Cardiac muscle cell (in vitro differentiated cells and primary cell): ENCODE measurements around the gene DEDD2. TPM values are rescaled to one million over a fixed set of nuclear protein-coding genes. Genes with fewer than 3 reads are reported as not detected.
A peak's percentile ranks its signal among the peaks of the same experiment; 100 is the strongest.

Experiments
- DNase-seq, 2 donors: peaks; one replicate each; pipeline versions ENCODE4 v3.0.0 to v3.0.0-alpha.2; 2010 to 2017; ENCODE audit warnings: low read depth in 1 of 2, low spot score in 1 of 2
- H3K27ac ChIP-seq: fragments of 200-600 bp; sonication (generic); 2 replicates; pipeline ENCODE4 v1.5.1; 2016
- H3K27me3 ChIP-seq: fragments of 200-600 bp; sonication (generic); 2 replicates; pipeline ENCODE4 v1.6.0; 2016; ENCODE audit warnings: control low read depth
- H3K36me3 ChIP-seq: fragments of 200-600 bp; sonication (generic); 2 replicates; pipeline ENCODE4 v1.5.1; 2016; ENCODE audit warnings: control low read depth
- H3K4me1 ChIP-seq: fragments of 200-600 bp; sonication (generic); 2 replicates; pipeline ENCODE4 v1.8.1; 2017; ENCODE audit warnings: low read depth, mild to moderate bottlenecking, mixed run types
- H3K4me3 ChIP-seq: fragments of 200-600 bp; sonication (generic); 2 replicates; pipeline ENCODE4 v1.5.1; 2016; ENCODE audit warnings: mild to moderate bottlenecking
- H3K9me3 ChIP-seq: fragments of 200-600 bp; sonication (generic); 2 replicates; pipeline ENCODE4 v1.5.1; 2017; ENCODE audit warnings: low read depth, mild to moderate bottlenecking, control low read depth
- polyA plus RNA-seq: library from polyadenylated mRNA; unstranded; fragments of >200 nt; fragmentation: Nextera tagmentation; extraction: Ambion mirVana; gene quantifications from 2 replicates; pipeline ENCODE4 v1.2.1, GENCODE V29; 2016
- total RNA-seq: library from RNA; depleted of rRNA; stranded (reverse); fragments of >200 nt; gene quantifications from 2 replicates; pipeline ENCODE4 v1.2.3, GENCODE V29; 2016
- TF ChIP-seq, protein P1 (sequence below): IDR thresholded peaks from 2 replicates; pipeline ENCODE4 v1.5.1; 2012; ENCODE audit warnings: low read depth, mild to moderate bottlenecking, low read length

Gene DEDD2
- total and polyA plus RNA-seq, 2 experiments from 2014 or later: 46.0 to 69.7 TPM

- Histone ChIP-seq H3K9me3 (no peaks in the 10 kb centered on the region), H3K4me1 (peaks cover 34% of the 10 kb centered on the region), H3K36me3 (no peaks in the 10 kb centered on the region), H3K4me3 (peak overlapping the region; percentile 96), H3K27me3 (no peaks in the 10 kb centered on the region), H3K27ac (peak overlapping the region; percentile 95)
- TF ChIP-seq, protein P1, sequence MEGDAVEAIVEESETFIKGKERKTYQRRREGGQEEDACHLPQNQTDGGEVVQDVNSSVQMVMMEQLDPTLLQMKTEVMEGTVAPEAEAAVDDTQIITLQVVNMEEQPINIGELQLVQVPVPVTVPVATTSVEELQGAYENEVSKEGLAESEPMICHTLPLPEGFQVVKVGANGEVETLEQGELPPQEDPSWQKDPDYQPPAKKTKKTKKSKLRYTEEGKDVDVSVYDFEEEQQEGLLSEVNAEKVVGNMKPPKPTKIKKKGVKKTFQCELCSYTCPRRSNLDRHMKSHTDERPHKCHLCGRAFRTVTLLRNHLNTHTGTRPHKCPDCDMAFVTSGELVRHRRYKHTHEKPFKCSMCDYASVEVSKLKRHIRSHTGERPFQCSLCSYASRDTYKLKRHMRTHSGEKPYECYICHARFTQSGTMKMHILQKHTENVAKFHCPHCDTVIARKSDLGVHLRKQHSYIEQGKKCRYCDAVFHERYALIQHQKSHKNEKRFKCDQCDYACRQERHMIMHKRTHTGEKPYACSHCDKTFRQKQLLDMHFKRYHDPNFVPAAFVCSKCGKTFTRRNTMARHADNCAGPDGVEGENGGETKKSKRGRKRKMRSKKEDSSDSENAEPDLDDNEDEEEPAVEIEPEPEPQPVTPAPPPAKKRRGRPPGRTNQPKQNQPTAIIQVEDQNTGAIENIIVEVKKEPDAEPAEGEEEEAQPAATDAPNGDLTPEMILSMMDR: no peak
- DNase-seq: no peak
Measured at GRCh38 chr19:42251572-42252358, 34.3 kb upstream of the DEDD2 start.

DNA sequence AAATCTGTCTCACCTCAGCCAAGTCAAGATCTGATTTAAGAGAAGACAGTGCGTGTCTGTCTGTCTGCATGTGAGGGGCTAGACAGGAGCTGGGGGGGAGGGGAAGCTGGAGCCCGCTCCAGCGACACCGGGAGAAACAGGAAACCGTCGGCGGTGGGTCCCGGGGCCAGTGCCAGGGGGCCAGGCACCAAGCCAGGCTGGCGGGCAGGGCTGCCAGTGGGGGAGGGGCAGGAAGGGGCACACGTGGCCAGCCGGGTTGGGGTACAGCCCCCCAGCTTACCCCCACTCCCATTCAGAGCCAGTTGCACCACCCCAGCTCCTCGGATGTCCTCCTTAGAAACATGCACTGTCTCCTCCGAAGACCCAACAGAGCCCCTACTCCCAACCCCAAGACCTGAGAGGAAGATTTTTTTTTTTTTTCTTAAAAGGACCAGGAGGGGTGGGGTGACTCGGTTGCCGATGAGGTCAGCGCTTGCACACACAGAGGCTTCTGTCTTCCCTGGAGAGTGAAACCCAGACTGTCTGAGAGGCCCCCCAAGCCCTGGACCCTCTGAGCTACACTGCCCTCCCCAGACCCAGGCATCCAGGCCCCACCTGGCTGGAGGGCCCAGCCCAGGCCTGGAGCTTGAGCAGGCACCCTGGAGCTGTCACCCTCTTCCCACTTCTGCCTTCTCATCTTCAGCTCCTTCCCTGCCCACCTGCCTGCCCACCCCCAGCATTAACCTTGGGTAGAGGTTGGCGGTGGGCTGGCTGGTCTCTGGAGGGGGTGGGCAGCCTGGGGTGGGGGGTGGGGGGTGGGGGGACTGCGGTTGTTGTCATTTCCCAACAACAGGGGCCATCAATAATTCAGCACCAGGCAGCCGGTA, 33.4 kb upstream of the DEDD2 start:
- no peak overlapping the region for H3K4me3 ChIP-seq

GRCh38 chr19:42250183-42250665, 32.7 kb upstream of the DEDD2 start:
- Histone ChIP-seq H3K27ac (peak overlapping the region; percentile 95), H3K36me3 (no peaks in the 10 kb centered on the region), H3K27me3 (no peaks in the 10 kb centered on the region), H3K9me3 (no peaks in the 10 kb centered on the region), H3K4me1 (peaks cover 22% of the 10 kb centered on the region), H3K4me3 (no peak overlapping the region)
- TF ChIP-seq, protein P1: no peak
- no peak for DNase-seq

More for the DNA sequence above, 33.4 kb upstream of the DEDD2 start:
- peak in 1 of 2 donors; percentile 53 for DNase-seq
- Histone ChIP-seq H3K4me1 (peaks cover 28% of the 10 kb centered on the region), H3K36me3 (no peaks in the 10 kb centered on the region), H3K9me3 (no peaks in the 10 kb centered on the region), H3K27me3 (no peaks in the 10 kb centered on the region), H3K27ac (peak overlapping the region; percentile 95)
- TF ChIP-seq, protein P1: no peak

DNA sequence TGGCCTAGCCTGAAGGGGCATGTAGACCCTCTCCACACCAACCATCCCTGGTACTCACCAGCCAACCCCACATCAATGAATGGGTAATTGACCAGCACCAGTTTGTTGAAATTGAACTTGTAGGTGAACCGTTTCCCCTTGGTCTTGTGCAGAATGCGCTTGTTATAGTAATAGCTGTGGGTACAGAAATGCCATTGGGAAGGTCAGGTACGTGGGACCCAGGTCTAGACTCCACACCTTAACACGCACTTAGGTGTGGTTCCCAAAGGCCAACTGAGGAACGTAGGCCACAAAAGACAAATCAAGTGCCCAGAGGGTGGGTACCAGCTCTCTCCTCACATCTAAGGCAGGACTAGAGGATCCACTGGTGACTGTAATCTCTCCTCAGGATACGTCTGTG, 32.3 kb upstream of the DEDD2 start:
- Histone ChIP-seq H3K27ac (peak overlapping the region; percentile 95), H3K4me1 (peaks cover 26% of the 10 kb centered on the region), H3K4me3 (no peak overlapping the region), H3K27me3 (no peaks in the 10 kb centered on the region), H3K36me3 (no peaks in the 10 kb centered on the region), H3K9me3 (no peaks in the 10 kb centered on the region)
- no peak for DNase-seq
- TF ChIP-seq, protein P1: no peak

- peaks cover 26% of the 10 kb centered on the region for H3K4me1 ChIP-seq
- peak overlapping the region; percentile 30 for H3K27ac ChIP-seq
- no peaks in the 10 kb centered on the region for H3K27me3 ChIP-seq
- TF ChIP-seq, protein P1: no peak
- no peak for DNase-seq
- H3K9me3 ChIP-seq: no peaks in the 10 kb centered on the region
- no peaks in the 10 kb centered on the region for H3K36me3 ChIP-seq
- no peak overlapping the region for H3K4me3 ChIP-seq
Measured at GRCh38 chr19:42249149-42249750, 31.8 kb upstream of the DEDD2 start.
